Liver (tissue), 9 donors: ENCODE results near the gene GLYATL3. TPM values are rescaled to one million over a fixed set of nuclear protein-coding genes. Genes with fewer than 3 reads are reported as not detected.

Experiments
- DNase-seq: peaks from one replicate; pipeline ENCODE4 v3.0.0-alpha.2; 2017; ENCODE audit warnings: low spot score
- H3K27ac ChIP-seq, 2 donors: one replicate each; pipeline ENCODE4 v1.7.0; 2013; ENCODE audit warnings: inconsistent platforms in 2 of 2, low read length in 2 of 2, control low read depth in 1 of 2, low read depth in 1 of 2, mild to moderate bottlenecking in 1 of 2
- H3K27me3 ChIP-seq, 4 donors: one replicate each; pipeline versions ENCODE4 v1.6.1 to v1.7.0; 2013; ENCODE audit warnings: low read length in 3 of 4, inconsistent platforms in 1 of 4, mild to moderate bottlenecking in 1 of 4, moderate library complexity in 1 of 4; ENCODE audit not compliant: control insufficient read depth in 4 of 4, insufficient read depth in 4 of 4
- H3K36me3 ChIP-seq, 4 donors: one replicate each; pipeline versions ENCODE4 v1.6.1 to v1.7.0; 2013; ENCODE audit warnings: low read length in 3 of 4, mild to moderate bottlenecking in 3 of 4, low read depth in 1 of 4, moderate library complexity in 1 of 4; ENCODE audit not compliant: control insufficient read depth in 4 of 4, insufficient read depth in 3 of 4
- H3K4me1 ChIP-seq, 4 donors: one replicate each; pipeline versions ENCODE4 v1.6.1 to v1.7.0; 2013; ENCODE audit warnings: low read length in 3 of 4, mild to moderate bottlenecking in 3 of 4, moderate library complexity in 1 of 4; ENCODE audit not compliant: control insufficient read depth in 4 of 4, insufficient read depth in 4 of 4
- H3K4me3 ChIP-seq, 3 donors: one replicate each; pipeline versions ENCODE4 v1.6.1 to v1.7.0; 2013; ENCODE audit warnings: low read length in 3 of 3, control low read depth in 1 of 3, low read depth in 1 of 3, mild to moderate bottlenecking in 1 of 3
- H3K9ac ChIP-seq, 2 donors: one replicate each; pipeline ENCODE4 v1.7.0; 2013; ENCODE audit warnings: low read length in 2 of 2, mild to moderate bottlenecking in 2 of 2, moderate library complexity in 2 of 2, control low read depth in 1 of 2, low read depth in 1 of 2
- H3K9me3 ChIP-seq, 4 donors: one replicate each; pipeline versions ENCODE4 v1.6.1 to v1.7.0; 2013; ENCODE audit warnings: low read length in 3 of 4; ENCODE audit not compliant: control insufficient read depth in 4 of 4
- ATF3 ChIP-seq: IDR thresholded peaks from 2 replicates; pipeline ENCODE4 v1.6.1; 2016; ENCODE audit warnings: antibody characterized with exemption
- CTCF ChIP-seq: fragments of 150-350 bp; IDR thresholded peaks from 2 replicates; pipeline ENCODE4 v1.5.1; 2017; ENCODE audit warnings: improper control_type of control experiment, low read depth, low read length; ENCODE audit not compliant: missing input control
- EGR1 ChIP-seq, 2 donors: IDR thresholded peaks; 2 replicates each; pipeline ENCODE4 v1.6.1; 2016 to 2018; ENCODE audit warnings: antibody characterized with exemption in 2 of 2, low read depth in 2 of 2
- FOXA1 ChIP-seq: IDR thresholded peaks from 2 replicates; pipeline ENCODE4 v1.6.1; 2016; ENCODE audit warnings: antibody characterized with exemption
- FOXA2 ChIP-seq: IDR thresholded peaks from 2 replicates; pipeline ENCODE4 v1.6.1; 2016; ENCODE audit warnings: antibody characterized with exemption
- GABPA ChIP-seq, 2 donors: IDR thresholded peaks in 1 of 2; conservative IDR thresholded peaks in 1 of 2; 2 replicates each; pipeline ENCODE4 v1.6.1; 2016; ENCODE audit warnings: antibody characterized with exemption in 2 of 2, mild to moderate bottlenecking in 1 of 2, moderate library complexity in 1 of 2
- HNF4A ChIP-seq, 2 donors: conservative IDR thresholded peaks; 2 replicates each; pipeline ENCODE4 v1.6.1; 2016; ENCODE audit warnings: antibody characterized with exemption in 2 of 2, mild to moderate bottlenecking in 2 of 2
- HNF4G ChIP-seq: IDR thresholded peaks from 2 replicates; pipeline ENCODE4 v1.6.1; 2016; ENCODE audit warnings: antibody characterized with exemption
- JUND ChIP-seq, 2 donors: IDR thresholded peaks; 2 replicates each; pipeline ENCODE4 v1.6.1; 2016; ENCODE audit warnings: antibody characterized with exemption in 2 of 2
- MAX ChIP-seq: IDR thresholded peaks from 2 replicates; pipeline ENCODE4 v1.6.1; 2016; ENCODE audit warnings: antibody characterized with exemption
- NR2F2 ChIP-seq: IDR thresholded peaks from 2 replicates; pipeline ENCODE4 v1.6.1; 2016; ENCODE audit warnings: antibody characterized with exemption
- RAD21 ChIP-seq, 2 donors: IDR thresholded peaks; 2 replicates each; pipeline ENCODE4 v1.6.1; 2016; ENCODE audit warnings: antibody characterized with exemption in 2 of 2, mild to moderate bottlenecking in 2 of 2
- REST ChIP-seq: IDR thresholded peaks from 2 replicates; pipeline ENCODE4 v1.6.1; 2016; ENCODE audit warnings: antibody characterized with exemption, mild to moderate bottlenecking
- RXRA ChIP-seq, 2 donors: IDR thresholded peaks; 2 replicates each; pipeline ENCODE4 v1.6.1; 2017 to 2018; ENCODE audit warnings: antibody characterized with exemption in 2 of 2, mild to moderate bottlenecking in 1 of 2
- SP1 ChIP-seq: IDR thresholded peaks from 2 replicates; pipeline ENCODE4 v1.6.1; 2018; ENCODE audit warnings: antibody characterized with exemption, mild to moderate bottlenecking
- TAF1 ChIP-seq: conservative IDR thresholded peaks from 2 replicates; pipeline ENCODE4 v1.6.1; 2016; ENCODE audit warnings: antibody characterized with exemption, mild to moderate bottlenecking
- YY1 ChIP-seq: IDR thresholded peaks from 2 replicates; pipeline ENCODE4 v1.6.1; 2016; ENCODE audit warnings: antibody characterized with exemption, mild to moderate bottlenecking
- ZBTB33 ChIP-seq: IDR thresholded peaks from 2 replicates; pipeline ENCODE4 v1.6.1; 2016; ENCODE audit warnings: antibody characterized with exemption
- WGBS: extraction: QIAGEN DNeasy Blood & Tissue Kit; methylation state at CpG from one replicate; pipeline ENCODE4 v1.1.7; 2013; 5-methylcytosine and 5-hydroxymethylcytosine counted together
- polyA plus RNA-seq, 2 donors: library from polyadenylated mRNA; stranded (reverse) in 1 of 2; unstranded in 1 of 2; fragments of 200-250 nt in 1 of 2; fragments of >200 nt in 1 of 2; fragmentation: Nextera tagmentation in 1 of 2; extraction: Ambion mirVana in 1 of 2; gene quantifications; one replicate each; pipeline versions ENCODE4 v1.2.1 to v1.2.3, GENCODE V29; 2013 to 2015
- total RNA-seq, 2 donors: library from RNA; depleted of rRNA; stranded (reverse); fragments of >200 nt; gene quantifications; one replicate each; pipeline ENCODE4 v1.2.3, GENCODE V29; 2014
- donor health status: healthy.
- donor health status: healthy.
- donor health status: healthy.
- donor health status: healthy.
- donor health status: healthy.

Gene GLYATL3
- total and polyA plus RNA-seq, 4 donors = 0.09 TPM; not detected in 3

- H3K27ac ChIP-seq = no peak overlapping the region
- no peak overlapping the region for H3K4me3 ChIP-seq
- H3K36me3 ChIP-seq = no peaks in the 10 kb centered on the region
- no peaks in the 10 kb centered on the region for H3K27me3 ChIP-seq
- 76% methylated on average over 10 of the region's 10 CpGs for WGBS
- DNase-seq = no peak
- H3K9me3 ChIP-seq = no peaks in the 10 kb centered on the region
- H3K4me1 ChIP-seq = peaks cover 0 to 10% (median 9%) of the 10 kb centered on the region in 4 donors
- TF ChIP-seq RXRA (IDR thresholded peaks at IDR 0.05) = no peak
- no peak for TF ChIP-seq REST
- no peak overlapping the region for H3K9ac ChIP-seq
These were observed 66.1 kb downstream of the GLYATL3 start for GRCh38 chr6:49565855-49566254.

GRCh38 chr6:49570474-49571079 is 70.9 kb downstream of the GLYATL3 start:
- Histone ChIP-seq H3K9ac (peak overlapping the region; percentile 12 to 21), H3K4me3 (no peak overlapping the region), H3K36me3 (no peaks in the 10 kb centered on the region), H3K9me3 (no peaks in the 10 kb centered on the region), H3K27me3 (no peaks in the 10 kb centered on the region), H3K27ac (peak overlapping the region; percentile 56 to 70), H3K4me1 (peaks cover 0 to 12% (median 10%) of the 10 kb centered on the region in 4 donors)
- peak; percentile 26 for TF ChIP-seq MAX
- no peak for TF ChIP-seq SP1
- no peak for TF ChIP-seq TAF1
- TF ChIP-seq JUND (IDR thresholded peaks at IDR 0.05) = no peak
- TF ChIP-seq CTCF = peak; percentile 52
- TF ChIP-seq ATF3 = no peak
- TF ChIP-seq GABPA (IDR thresholded peaks at IDR 0.05 in 1 of 2, conservative IDR thresholded peaks at IDR 0.05 in 1 of 2) = no peak
- no peak for TF ChIP-seq YY1
- peak; percentile 65 to 70 for TF ChIP-seq HNF4A (conservative IDR thresholded peaks at IDR 0.05)
- TF ChIP-seq FOXA2 = no peak
- no peak for TF ChIP-seq NR2F2
- no peak for TF ChIP-seq REST
- TF ChIP-seq FOXA1 = no peak
- TF ChIP-seq EGR1 (IDR thresholded peaks at IDR 0.05; ENCODE audit: low read depth in 2 of 2) = no peak
- TF ChIP-seq ZBTB33 = no peak
- TF ChIP-seq HNF4G = no peak
- peak in 1 of 2 donors; percentile 20 for TF ChIP-seq RXRA (IDR thresholded peaks at IDR 0.05)
- TF ChIP-seq RAD21 (IDR thresholded peaks at IDR 0.05) = peak; percentile 71 to 79
- WGBS = 35% methylated on average over 6 of the region's 6 CpGs
- DNase-seq = no peak
